Neuron (in vitro differentiated cells): Measurements from ENCODE around the gene RABIF.

Experiments
- H2AFZ ChIP-seq: one replicate; pipeline ENCODE4 v1.6.1; 2013; ENCODE audit warnings: low read depth, mild to moderate bottlenecking, inconsistent platforms, low read length, moderate library complexity
- H3K27me3 ChIP-seq: one replicate; pipeline ENCODE4 v1.6.1; 2013; ENCODE audit warnings: low read length; ENCODE audit not compliant: insufficient read depth
- H3K36me3 ChIP-seq: one replicate; pipeline ENCODE4 v1.6.1; 2013; ENCODE audit warnings: low read length; ENCODE audit not compliant: insufficient read depth
- H3K4me1 ChIP-seq: one replicate; pipeline ENCODE4 v1.6.1; 2013; ENCODE audit warnings: low read length; ENCODE audit not compliant: insufficient read depth
- H3K4me3 ChIP-seq: 2 replicates; pipeline ENCODE4 v1.5.1; 2013; ENCODE audit warnings: mild to moderate bottlenecking, low read length, moderate library complexity
- H3K9me3 ChIP-seq: one replicate; pipeline ENCODE4 v1.6.1; 2013; ENCODE audit warnings: low read length

Gene RABIF

DNA sequence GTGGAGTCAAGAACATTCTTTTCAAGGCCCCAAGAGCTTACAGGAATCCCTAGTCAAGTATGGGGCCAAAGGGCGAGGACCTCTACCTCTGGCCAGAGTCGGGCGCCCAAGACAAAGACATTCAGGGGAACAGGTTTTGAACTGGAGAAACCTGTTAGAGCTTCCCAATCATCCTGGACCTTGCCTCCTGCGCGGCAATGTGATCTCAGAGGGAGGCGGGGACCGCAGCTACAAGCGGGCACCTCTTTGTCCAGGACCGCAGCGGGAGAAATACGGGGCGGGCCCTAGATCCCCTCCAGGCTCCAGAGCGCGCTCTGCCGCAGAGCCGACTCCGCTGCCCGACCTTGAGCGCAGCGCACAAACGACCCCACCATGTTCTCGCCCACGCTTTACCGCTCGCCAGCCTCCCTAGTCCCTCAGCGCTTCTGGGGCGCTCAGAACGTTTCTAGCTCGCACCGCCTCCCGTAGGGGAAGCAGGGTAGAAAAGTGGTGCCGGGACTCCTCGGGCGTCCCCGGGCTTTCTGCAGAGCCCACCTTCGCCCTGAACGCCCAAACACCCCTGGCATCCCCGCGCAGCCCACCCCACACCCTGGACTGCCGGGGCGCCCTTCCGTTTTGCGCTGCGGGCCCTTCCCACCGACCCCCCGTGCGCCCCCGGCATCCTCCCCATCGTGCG is 28.1 kb downstream of the RABIF start:
- Histone ChIP-seq H3K4me3 (peak overlapping the region; percentile 80), H3K4me1 (peaks cover 8% of the 10 kb centered on the region), H3K36me3 (peaks cover 19% of the 10 kb centered on the region), H3K27me3 (no peaks in the 10 kb centered on the region), H2AFZ (peak overlapping the region; percentile 90), H3K9me3 (no peaks in the 10 kb centered on the region)

DNA sequence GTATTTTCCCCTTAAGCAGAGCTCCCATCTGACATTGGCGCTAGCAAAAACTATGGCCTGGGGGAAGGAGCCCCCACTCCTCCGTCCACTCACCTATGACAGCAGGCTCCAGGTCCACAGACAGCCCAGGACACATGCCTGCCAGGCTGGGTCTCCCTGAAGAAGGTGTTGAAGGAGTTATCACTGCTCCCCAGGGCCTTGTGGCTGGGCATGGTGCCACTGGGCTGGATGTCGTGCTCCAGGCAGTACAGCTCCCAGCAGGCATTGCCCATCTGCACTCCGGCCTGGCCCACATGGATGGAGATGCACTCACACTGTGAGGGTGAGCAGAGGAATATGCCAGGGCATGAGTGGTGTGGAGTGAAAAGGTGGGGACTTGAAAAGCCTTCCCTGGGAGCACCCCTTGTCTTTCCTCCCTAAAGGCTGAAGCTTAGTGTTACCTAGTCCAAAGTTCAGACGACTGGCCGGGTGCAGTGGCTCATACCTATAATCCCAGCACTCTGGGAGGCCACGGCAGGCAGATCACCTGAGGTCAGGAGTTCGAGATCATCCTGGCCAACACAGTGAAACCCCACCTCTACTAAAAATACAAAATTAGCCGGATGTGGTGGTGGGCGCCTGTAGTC is 30.0 kb downstream of the RABIF start:
- Histone ChIP-seq H3K36me3 (peaks cover 24% of the 10 kb centered on the region), H3K4me3 (no peak overlapping the region), H2AFZ (no peak overlapping the region), H3K27me3 (no peaks in the 10 kb centered on the region), H3K4me1 (peaks cover 8% of the 10 kb centered on the region), H3K9me3 (no peaks in the 10 kb centered on the region)

DNA sequence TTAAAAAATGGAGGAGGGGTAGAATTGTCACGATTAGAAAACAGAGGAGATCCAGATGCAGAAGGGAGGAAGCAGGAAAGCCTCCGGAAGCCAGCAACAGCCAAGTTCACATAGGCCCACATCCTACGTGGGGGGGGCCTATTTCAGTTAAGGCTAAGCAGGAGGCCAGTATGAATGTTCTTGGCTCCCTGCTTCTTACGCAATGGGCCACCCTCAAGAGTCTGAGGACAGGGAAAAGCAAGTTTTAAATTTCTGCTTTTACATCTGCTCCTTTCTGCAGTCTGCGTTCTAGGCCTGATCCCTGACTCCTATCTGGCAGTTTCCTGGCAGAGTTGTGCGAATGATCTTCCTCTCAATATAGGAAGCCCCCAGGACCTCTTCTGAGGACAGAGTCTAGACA is 30.6 kb downstream of the RABIF start:
- H3K4me1 ChIP-seq: peaks cover 8% of the 10 kb centered on the region
- H3K4me3 ChIP-seq: no peak overlapping the region

DNA sequence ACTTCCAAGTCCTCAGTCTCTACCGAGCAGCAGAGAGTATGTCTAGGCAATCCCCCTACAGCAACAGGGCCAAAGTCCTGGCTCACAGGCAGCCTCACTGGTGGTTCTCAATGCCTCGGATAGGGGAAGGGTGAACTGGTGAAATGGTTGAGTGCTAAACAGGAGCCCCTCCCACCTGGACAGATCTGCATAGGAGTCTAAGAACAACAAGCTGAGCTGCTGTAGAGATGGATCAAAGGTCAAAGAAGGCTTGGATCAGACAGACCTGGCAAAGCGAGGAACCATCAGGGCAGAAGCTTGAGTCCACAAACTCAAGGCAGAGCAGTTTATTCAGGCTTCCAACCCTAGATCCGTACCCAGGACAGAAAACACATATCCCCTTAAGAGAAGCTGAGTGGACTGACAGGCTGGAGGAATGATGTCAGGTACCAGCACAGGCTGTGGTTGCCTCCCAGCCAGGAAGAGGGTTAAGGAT is 31.8 kb downstream of the RABIF start:
- Histone ChIP-seq H3K27me3 (no peaks in the 10 kb centered on the region), H2AFZ (no peak overlapping the region), H3K4me3 (no peak overlapping the region), H3K9me3 (no peaks in the 10 kb centered on the region), H3K36me3 (peaks cover 28% of the 10 kb centered on the region), H3K4me1 (peaks cover 2% of the 10 kb centered on the region)

More for the DNA sequence above, 30.6 kb downstream of the RABIF start:
- Histone ChIP-seq H3K9me3 (no peaks in the 10 kb centered on the region), H3K27me3 (no peaks in the 10 kb centered on the region), H3K36me3 (peaks cover 24% of the 10 kb centered on the region), H2AFZ (no peak overlapping the region)

DNA sequence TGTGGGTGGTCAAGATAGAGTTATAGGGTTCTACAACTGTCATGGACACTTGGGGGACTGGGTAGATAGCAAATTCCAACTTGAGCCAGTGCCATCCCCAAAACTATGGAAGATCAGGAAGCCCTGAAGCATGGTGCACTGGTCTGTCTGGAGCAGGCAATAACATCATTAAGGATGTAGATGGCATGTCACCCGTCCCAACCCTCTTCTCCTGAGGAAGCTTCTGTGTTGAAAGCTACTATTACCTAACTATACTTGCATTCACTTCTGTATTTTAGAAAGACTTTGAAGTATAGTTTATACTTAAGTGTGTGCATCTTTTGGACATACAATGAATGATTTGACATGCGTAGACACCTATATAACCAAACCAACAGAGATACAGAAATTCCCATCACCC is 32.9 kb downstream of the RABIF start:
- no peaks in the 10 kb centered on the region for H3K9me3 ChIP-seq
- no peaks in the 10 kb centered on the region for H3K4me1 ChIP-seq
- H3K36me3 ChIP-seq: peaks cover 32% of the 10 kb centered on the region
- no peaks in the 10 kb centered on the region for H3K27me3 ChIP-seq
- H3K4me3 ChIP-seq: no peak overlapping the region
- H2AFZ ChIP-seq: no peak overlapping the region

DNA sequence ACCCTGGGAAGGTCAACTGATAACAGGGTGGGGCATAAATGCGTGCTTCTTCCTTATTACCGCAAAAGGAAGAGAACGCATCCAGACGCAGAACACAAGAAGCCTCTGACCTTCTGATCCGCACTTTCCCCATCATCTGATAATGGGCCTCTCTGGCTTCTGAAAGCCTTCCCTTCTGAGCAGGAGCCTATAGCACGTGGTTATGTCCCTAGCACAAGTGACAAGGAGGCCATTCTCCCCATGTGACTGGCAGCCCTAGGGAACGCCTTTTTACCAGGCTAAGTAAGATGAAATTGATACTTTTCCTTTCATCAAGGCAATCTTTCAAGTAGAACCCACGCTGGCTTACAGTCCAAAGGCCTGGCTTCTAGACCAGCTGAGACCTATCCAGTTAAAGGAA is 34.2 kb downstream of the RABIF start:
- no peaks in the 10 kb centered on the region for H3K9me3 ChIP-seq
- no peaks in the 10 kb centered on the region for H3K27me3 ChIP-seq
- H3K4me3 ChIP-seq: no peak overlapping the region
- H2AFZ ChIP-seq: no peak overlapping the region
- H3K4me1 ChIP-seq: no peaks in the 10 kb centered on the region
- peaks cover 32% of the 10 kb centered on the region for H3K36me3 ChIP-seq

DNA sequence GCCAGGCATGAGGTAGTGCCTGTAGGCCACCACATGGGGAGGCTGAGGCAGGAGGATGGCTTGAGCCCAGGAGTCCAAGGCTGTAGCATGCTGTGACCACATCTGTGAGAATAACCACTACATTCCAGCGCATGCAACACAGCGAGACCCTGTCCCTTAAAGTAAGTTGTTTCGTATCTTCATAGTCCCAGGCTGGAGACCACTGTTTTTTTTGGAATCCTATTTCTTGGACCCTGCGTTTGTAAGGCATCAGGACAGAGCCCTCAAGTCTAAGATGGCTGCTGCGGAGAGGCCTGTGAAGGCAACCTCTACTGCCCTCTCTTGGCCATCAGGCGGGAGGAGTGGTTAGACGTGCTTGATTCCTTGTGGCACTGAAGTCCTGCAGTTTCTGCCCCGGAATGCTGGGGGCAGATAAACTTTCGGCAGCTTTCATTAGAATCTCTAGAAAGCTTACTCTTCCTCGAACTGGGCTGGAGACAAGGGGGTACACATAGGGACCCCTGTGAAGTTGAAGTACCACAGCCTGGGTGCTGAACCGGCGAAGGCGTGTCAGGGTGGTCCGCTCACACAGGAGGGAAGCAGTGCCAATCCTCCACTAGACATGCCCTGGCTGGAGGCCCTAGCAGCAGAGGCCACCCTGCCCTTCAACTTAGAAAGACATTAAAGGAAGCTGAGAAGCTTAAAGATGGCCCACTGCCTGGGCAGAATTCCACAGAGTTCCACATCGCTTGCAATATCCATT is 36.6 kb downstream of the RABIF start:
- H3K36me3 ChIP-seq: peaks cover 26% of the 10 kb centered on the region
- H3K27me3 ChIP-seq: no peaks in the 10 kb centered on the region
- no peaks in the 10 kb centered on the region for H3K4me1 ChIP-seq
- no peak overlapping the region for H3K4me3 ChIP-seq
- H3K9me3 ChIP-seq: no peaks in the 10 kb centered on the region
- no peak overlapping the region for H2AFZ ChIP-seq

DNA sequence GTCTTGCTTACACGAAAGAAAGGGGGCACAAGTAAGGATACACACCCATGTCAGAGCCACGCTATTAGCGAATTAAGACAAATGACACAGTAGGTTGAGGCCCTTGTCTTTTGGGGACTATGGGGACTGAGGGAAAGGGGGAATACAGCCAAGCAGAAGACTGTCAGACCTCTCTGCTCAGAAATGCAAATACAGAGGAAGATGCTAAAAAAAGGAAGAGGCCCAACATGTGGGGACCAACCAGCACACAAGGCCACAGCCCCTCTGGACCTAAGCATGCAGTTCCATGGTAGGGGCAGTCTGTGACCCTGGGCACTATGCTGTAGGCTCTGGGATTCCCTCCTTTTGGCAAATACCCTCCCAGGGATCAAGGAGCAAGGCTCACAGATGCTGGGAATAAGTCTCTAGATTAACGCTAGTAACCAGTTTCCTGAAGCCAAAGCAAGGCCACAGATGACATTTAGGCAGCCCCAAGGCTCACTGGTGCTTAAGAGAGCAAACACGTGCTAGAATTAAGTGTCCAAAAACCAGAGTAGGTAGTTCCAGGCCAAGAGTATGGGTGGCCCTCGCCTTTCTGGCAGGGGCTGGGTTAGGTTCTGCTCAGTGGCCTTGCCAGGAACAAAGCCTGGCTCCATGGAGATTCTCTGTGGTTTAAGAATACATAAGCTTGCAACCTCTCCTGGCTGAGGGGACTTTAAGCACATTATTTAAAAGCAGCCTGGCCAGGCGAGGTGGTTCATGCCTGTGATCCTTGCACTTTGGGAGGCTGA is 38.2 kb downstream of the RABIF start:
- H2AFZ ChIP-seq: no peak overlapping the region
- peaks cover 11% of the 10 kb centered on the region for H3K36me3 ChIP-seq
- H3K4me3 ChIP-seq: no peak overlapping the region
- H3K4me1 ChIP-seq: no peaks in the 10 kb centered on the region
- H3K27me3 ChIP-seq: no peaks in the 10 kb centered on the region
- no peaks in the 10 kb centered on the region for H3K9me3 ChIP-seq

DNA sequence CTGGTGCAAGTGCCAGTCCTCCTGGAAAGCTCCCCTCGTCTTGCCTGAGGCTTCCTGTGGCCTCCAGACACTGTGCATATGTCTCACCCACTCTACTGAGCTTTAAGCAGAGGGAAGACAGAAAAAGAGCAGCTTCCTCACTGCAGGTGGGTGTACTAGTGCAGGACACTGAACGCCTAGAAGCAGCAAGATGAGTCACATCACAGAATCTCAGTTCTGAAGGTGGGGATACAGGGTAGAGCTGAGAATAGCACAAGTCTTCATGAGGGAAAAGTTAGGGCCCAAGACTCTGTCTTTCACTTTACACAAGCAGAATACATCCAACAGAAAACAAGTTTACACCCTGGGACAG is 40.8 kb downstream of the RABIF start:
- Histone ChIP-seq H2AFZ (no peak overlapping the region), H3K4me1 (no peaks in the 10 kb centered on the region), H3K27me3 (no peaks in the 10 kb centered on the region), H3K4me3 (no peak overlapping the region), H3K36me3 (peaks cover 7% of the 10 kb centered on the region), H3K9me3 (no peaks in the 10 kb centered on the region)

DNA sequence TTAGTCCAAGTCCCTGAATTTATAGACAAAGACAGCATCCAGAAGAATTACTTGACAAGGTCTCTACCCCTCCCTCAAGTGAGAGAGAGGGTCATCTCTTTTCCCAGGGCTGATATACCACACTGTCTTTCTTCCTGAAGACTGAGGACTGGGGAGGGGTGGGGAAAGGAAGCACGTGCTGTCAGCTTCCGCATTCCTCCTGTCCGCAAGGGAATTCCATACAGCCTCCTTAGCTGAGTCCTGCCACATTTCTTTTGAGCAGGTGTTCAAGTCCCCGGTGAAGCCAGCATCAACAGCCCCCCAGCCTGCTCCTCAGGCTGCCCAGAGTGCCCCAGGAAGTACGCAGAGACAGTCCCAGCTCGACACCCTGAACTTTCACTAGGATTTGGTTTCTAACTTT is 44.0 kb downstream of the RABIF start:
- Histone ChIP-seq H3K9me3 (no peaks in the 10 kb centered on the region), H3K27me3 (no peaks in the 10 kb centered on the region), H3K36me3 (no peaks in the 10 kb centered on the region)

DNA sequence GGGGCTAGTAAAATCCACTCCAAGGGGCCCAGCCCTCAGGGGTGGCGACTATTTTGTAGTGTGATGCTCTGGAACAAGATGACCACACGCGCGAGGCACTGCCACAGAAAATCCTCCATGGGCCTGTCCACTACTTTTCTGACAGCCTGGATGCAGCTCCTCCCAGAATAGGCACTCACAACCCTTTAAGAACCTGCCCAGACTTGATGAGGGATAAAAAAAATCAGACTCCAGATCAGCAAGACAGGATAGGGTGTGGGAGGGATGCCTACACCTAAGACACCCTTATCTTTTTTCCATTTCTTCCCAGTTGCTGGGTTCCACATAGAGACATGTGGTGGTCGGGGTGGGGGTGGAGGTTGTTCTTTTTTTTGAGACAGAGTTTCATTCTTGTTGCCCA is 44.7 kb downstream of the RABIF start:
- H2AFZ ChIP-seq: no peak overlapping the region
- H3K36me3 ChIP-seq: no peaks in the 10 kb centered on the region
- no peak overlapping the region for H3K4me3 ChIP-seq
- peaks cover 2% of the 10 kb centered on the region for H3K4me1 ChIP-seq
- H3K9me3 ChIP-seq: no peaks in the 10 kb centered on the region
- no peaks in the 10 kb centered on the region for H3K27me3 ChIP-seq

More for the DNA sequence above, 44.0 kb downstream of the RABIF start:
- Histone ChIP-seq H3K4me3 (no peak overlapping the region), H2AFZ (no peak overlapping the region), H3K4me1 (peaks cover 2% of the 10 kb centered on the region)

DNA sequence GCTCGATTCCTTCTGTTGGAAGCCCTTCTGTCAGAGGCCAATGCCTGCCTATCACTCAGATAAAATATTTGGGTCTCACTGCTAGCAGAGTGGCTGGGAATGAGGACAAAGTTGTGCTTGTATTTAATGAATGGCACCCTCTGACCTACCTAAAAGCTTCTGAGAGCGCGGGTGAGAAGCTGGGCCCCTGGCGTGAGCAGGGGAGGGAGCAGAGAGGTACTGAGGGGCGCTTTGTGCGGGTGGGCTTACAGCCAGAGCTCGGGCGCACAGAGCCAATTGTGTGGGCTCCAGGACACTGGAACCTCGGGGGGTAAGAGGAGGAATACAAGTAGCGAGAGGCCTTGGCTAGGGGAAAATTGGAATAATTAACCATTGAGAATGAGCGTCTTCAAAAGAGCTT is 45.9 kb downstream of the RABIF start:
- no peak overlapping the region for H3K4me3 ChIP-seq
- no peaks in the 10 kb centered on the region for H3K27me3 ChIP-seq
- H3K36me3 ChIP-seq: no peaks in the 10 kb centered on the region
- H3K9me3 ChIP-seq: no peaks in the 10 kb centered on the region
- H3K4me1 ChIP-seq: peaks cover 2% of the 10 kb centered on the region
- H2AFZ ChIP-seq: no peak overlapping the region

DNA sequence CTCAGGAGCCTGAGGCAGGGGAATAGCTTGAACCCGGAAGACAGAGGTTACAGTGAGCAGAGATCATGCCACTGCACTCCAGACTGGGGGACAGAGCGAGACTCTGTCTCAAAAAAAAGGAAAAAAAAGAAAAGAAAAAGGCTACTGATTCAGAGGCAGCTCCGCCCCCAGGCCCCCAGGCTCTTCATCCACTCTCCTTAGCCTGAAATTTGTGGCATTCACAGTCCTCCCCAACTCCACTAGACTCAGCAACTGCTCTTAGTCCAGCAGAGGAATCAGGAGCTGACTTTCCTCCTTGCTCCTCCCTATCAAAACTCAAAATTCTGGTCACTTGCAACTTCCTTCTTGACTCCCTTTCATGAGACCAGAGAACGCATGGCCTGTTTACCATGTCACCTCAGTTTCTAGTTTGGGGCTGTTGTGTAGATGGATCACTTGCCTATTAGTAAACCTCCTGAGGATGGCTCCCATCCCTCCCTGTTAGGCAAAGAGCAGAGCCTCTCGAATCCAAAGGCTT is 51.1 kb downstream of the RABIF start:
- no peaks in the 10 kb centered on the region for H3K4me1 ChIP-seq
- H3K9me3 ChIP-seq: no peaks in the 10 kb centered on the region
- no peaks in the 10 kb centered on the region for H3K36me3 ChIP-seq
- peaks cover 3% of the 10 kb centered on the region for H3K27me3 ChIP-seq
- H3K4me3 ChIP-seq: no peak overlapping the region
- no peak overlapping the region for H2AFZ ChIP-seq
